Central memory CD4-positive, alpha-beta T cell (primary cell): Measurements from ENCODE around the gene PPP1R3F.

ENCODE experiments used
- DNase-seq: peaks from one replicate; pipeline ENCODE4 v3.0.0; 2022
- total RNA-seq, 3 experiments: gene quantifications; one replicate each; lab custom pipeline; 2026; lab: John Stamatoyannopoulos, UW

The PPP1R3F gene
- total RNA-seq = 6.4 to 35.9 (median 32.8) reads per million in 3 experiments

GRCh38 chrX:49269767-49270248 lies at the start of gene PPP1R3F:
TSS of gene PPP1R3F (plus strand) at chrX:49269793. CDS start at chrX:49269870, 77 bp downstream.
- DNase-seq = no peak

- no peak for DNase-seq
Measured at GRCh38 chrX:49220100-49220499, 49.5 kb upstream of the PPP1R3F start.

GRCh38 chrX:49221868-49222267 lies 47.7 kb upstream of the PPP1R3F start:
- no peak for DNase-seq

GRCh38 chrX:49225858-49226257 lies 43.7 kb upstream of the PPP1R3F start:
- DNase-seq = no peak

GRCh38 chrX:49226946-49227345 lies 42.6 kb upstream of the PPP1R3F start:
- DNase-seq = no peak

GRCh38 chrX:49227726-49228125 lies 41.9 kb upstream of the PPP1R3F start:
- DNase-seq = no peak

- DNase-seq = no peak
Measured at GRCh38 chrX:49228185-49228584, 41.4 kb upstream of the PPP1R3F start.

GRCh38 chrX:49230500-49231232 lies 38.9 kb upstream of the PPP1R3F start:
- DNase-seq = peak; percentile 37

- DNase-seq = no peak
Measured at GRCh38 chrX:49231333-49232000, 38.1 kb upstream of the PPP1R3F start.

- no peak for DNase-seq
Measured at GRCh38 chrX:49232525-49232924, 37.1 kb upstream of the PPP1R3F start.

GRCh38 chrX:49233176-49233575 lies 36.4 kb upstream of the PPP1R3F start, which contains the start of gene CACNA1F:
TSS of gene CACNA1F (minus strand) at chrX:49233340. CDS start at chrX:49233309, 31 bp downstream.
- no peak for DNase-seq

- DNase-seq = no peak
Measured at GRCh38 chrX:49233887-49234555, 35.6 kb upstream of the PPP1R3F start.

- DNase-seq = no peak
Measured at GRCh38 chrX:49237060-49237459, 32.5 kb upstream of the PPP1R3F start.

GRCh38 chrX:49238735-49239134 lies 30.9 kb upstream of the PPP1R3F start:
- DNase-seq = no peak

GRCh38 chrX:49242545-49243066 lies 27.0 kb upstream of the PPP1R3F start:
- no peak for DNase-seq

- DNase-seq = no peak
Measured at GRCh38 chrX:49243166-49243565, 26.4 kb upstream of the PPP1R3F start.

GRCh38 chrX:49244207-49244606 lies 25.4 kb upstream of the PPP1R3F start:
- no peak for DNase-seq

GRCh38 chrX:49246541-49246940 lies 23.1 kb upstream of the PPP1R3F start:
- no peak for DNase-seq

GRCh38 chrX:49247346-49247745 lies 22.2 kb upstream of the PPP1R3F start:
- no peak for DNase-seq

- no peak for DNase-seq
Measured at GRCh38 chrX:49247916-49248811, 21.4 kb upstream of the PPP1R3F start.

GRCh38 chrX:49249071-49249470 lies 20.5 kb upstream of the PPP1R3F start:
- DNase-seq = no peak

- no peak for DNase-seq
Measured at GRCh38 chrX:49249616-49250015, 20.0 kb upstream of the PPP1R3F start.
